Inflammatory macrophage (primary cell): ENCODE results near the gene ZBTB8B.
A peak's percentile ranks its signal among the peaks of the same experiment; 100 is the strongest.
"Not testable (repeated sequence)": the region's sequence is repeated elsewhere in the genome, so short reads cannot be mapped to it uniquely, and the experiment has no call there.

Experiments used
- DNase-seq, 2 donors: peaks; one replicate each; pipeline ENCODE4 v3.0.0-alpha.2; 2020 to 2022

The ZBTB8B gene

GRCh38 chr1:32470991-32471694 lies 6.3 kb downstream of the ZBTB8B start:
- peak in 1 of 2 donors; percentile 6 for DNase-seq

GRCh38 chr1:32471695-32472362 lies 7.0 kb downstream of the ZBTB8B start:
- no peak for DNase-seq

GRCh38 chr1:32472966-32473365 lies 8.1 kb downstream of the ZBTB8B start:
- not testable (repeated sequence) for DNase-seq

GRCh38 chr1:32474954-32475353 lies 10.1 kb downstream of the ZBTB8B start:
- no peak for DNase-seq

GRCh38 chr1:32480003-32480402 lies 15.1 kb downstream of the ZBTB8B start:
- DNase-seq, result no peak

- no peak for DNase-seq
These were observed 15.9 kb downstream of the ZBTB8B start for GRCh38 chr1:32480761-32481160.

- DNase-seq, result not testable (repeated sequence)
These were observed 16.9 kb downstream of the ZBTB8B start for GRCh38 chr1:32481788-32482187.

GRCh38 chr1:32485554-32486255 lies 20.8 kb downstream of the ZBTB8B start:
- DNase-seq, result no peak

GRCh38 chr1:32486463-32487113 lies 21.7 kb downstream of the ZBTB8B start:
- no peak for DNase-seq

GRCh38 chr1:32487182-32487581 lies 22.3 kb downstream of the ZBTB8B start:
- DNase-seq, result no peak

GRCh38 chr1:32489774-32490454 lies 25.0 kb downstream of the ZBTB8B start:
- no peak for DNase-seq

GRCh38 chr1:32491386-32491785 lies 26.5 kb downstream of the ZBTB8B start:
- no peak for DNase-seq

- no peak for DNase-seq
These were observed 29.3 kb downstream of the ZBTB8B start for GRCh38 chr1:32494196-32494595.

GRCh38 chr1:32494711-32495337 lies 30.0 kb downstream of the ZBTB8B start:
- no peak for DNase-seq

- no peak for DNase-seq
These were observed 31.3 kb downstream of the ZBTB8B start for GRCh38 chr1:32496127-32496526.

GRCh38 chr1:32498751-32499150 lies 33.9 kb downstream of the ZBTB8B start:
- no peak for DNase-seq

GRCh38 chr1:32500387-32501209 lies 35.7 kb downstream of the ZBTB8B start:
- DNase-seq, result peak; percentile 80 to 86

- DNase-seq, result no peak
These were observed 37.0 kb downstream of the ZBTB8B start for GRCh38 chr1:32501865-32502264.

- DNase-seq, result no peak
These were observed 38.3 kb downstream of the ZBTB8B start for GRCh38 chr1:32503153-32503552.

GRCh38 chr1:32507021-32507420 lies 42.1 kb downstream of the ZBTB8B start:
- DNase-seq, result no peak

GRCh38 chr1:32508761-32509160 lies 43.9 kb downstream of the ZBTB8B start:
- DNase-seq, result no peak
